ENCODE data around the gene SGCA.
A peak's percentile ranks its signal among the peaks of the same experiment; 100 is the strongest.

- TF ChIP-seq POLR2AphosphoS5 (IDR thresholded peaks at IDR 0.05; ENCODE audit: low read length) (0 out of 2 replicates have a peak, but pooled peaks have one; percentile 25), CTCF (IDR thresholded peaks at IDR 0.05 in 2 of 3, conservative IDR thresholded peaks at IDR 0.05 in 1 of 3; ENCODE audit: control insufficient read depth in 2 of 3, extremely low read depth in 1 of 3, insufficient read depth in 1 of 3, low read depth in 3 of 3, low read length in 3 of 3) (no peak), NFIC (IDR thresholded peaks at IDR 0.05; ENCODE audit: low read depth, low read length) (no peak), REST (IDR thresholded peaks at IDR 0.05; ENCODE audit: low read depth, low read length) (no peak), CBX5 (IDR thresholded peaks at IDR 0.05; ENCODE audit: low read depth) (no peak), CHD4 (IDR thresholded peaks at IDR 0.05) (no peak), CREB1 (IDR thresholded peaks at IDR 0.05; ENCODE audit: low read depth) (no peak)
Observed at GRCh38 chr17:50136096-50136687, 29.6 kb upstream of the SGCA start.

Data from GM12878 (cell line).